HG02678 (cell line): Measurements from ENCODE around the gene LRRIQ3.
"Not testable (repeated sequence)": the region's sequence is repeated elsewhere in the genome, so short reads cannot be mapped to it uniquely, and the experiment has no call there.

Experiments
- ATAC-seq: cut with Tn5 transposase; IDR thresholded peaks from one replicate; pipeline ENCODE4 v1.9.1; 2021; ENCODE audit warnings: mild to moderate bottlenecking, moderate library complexity; ENCODE audit not compliant: unreplicated experiment

The LRRIQ3 gene, protein sequence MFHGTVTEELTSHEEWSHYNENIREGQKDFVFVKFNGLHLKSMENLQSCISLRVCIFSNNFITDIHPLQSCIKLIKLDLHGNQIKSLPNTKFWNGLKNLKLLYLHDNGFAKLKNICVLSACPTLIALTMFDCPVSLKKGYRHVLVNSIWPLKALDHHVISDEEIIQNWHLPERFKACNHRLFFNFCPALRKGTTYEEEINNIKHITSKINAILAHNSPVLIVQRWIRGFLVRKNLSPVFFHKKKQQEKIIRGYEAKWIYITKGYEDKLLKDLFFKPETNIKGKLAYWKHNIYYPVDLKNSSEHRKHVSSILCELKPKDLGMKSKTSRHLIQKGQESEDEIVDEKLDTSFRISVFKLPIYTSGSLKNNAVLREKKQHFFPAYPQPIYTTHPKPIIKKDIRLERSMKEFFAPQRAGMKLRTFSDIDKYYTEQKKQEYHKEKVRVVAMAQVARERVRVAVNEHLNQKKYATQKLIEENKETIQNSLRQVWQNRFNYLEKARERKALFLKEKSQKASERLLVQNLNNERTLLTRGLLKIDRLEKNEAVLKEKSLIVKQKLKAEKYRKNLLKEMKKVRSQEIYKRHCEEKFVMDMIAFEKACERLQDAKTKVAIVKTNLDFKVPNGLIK

DNA sequence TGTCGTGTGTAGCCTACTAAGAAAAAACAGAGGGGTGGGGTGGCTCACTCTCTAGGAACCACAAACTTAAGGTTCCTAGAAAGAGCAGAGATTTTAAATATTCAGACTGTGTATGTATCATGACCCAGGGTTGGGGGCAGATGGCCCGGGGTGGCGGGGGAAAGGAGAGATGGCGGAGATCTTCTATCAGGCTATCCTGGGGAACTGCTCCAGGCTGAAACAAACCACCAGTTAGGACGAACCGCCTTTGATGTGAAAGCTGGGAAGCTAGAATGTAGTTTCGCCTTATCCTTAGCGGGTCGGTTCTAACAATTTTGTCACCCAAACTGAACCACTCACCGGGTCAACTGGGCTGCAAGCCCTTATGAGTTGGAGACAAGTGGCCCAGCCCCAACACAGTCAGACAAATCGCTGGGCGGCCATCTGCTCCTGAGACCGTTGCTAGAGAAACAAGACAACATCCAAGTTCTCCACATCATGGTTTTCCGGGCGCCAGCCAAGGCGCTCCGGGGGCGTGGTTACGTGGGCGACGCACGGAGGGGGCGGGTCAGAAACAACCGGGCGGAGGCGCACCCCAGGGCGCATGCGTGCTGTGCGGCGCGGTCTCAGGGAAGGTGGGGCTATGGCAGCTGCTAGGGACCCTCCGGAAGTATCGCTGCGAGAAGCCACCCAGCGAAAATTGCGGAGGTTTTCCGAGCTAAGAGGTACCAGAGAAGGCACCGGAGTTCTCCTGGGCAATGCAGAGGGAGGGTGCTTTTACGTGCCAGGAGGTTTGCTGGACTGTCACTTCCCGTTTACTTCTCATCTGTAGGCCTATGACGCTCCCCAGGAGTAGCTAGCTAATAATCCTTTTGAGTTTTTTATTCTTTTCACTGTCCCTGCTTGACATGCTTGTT, at the start of gene LRRIQ3, which contains the start of gene FPGT:
Gene LRRIQ3, minus strand, starts transcription at position 520 of the 896 bp plus-strand sequence. CDS start 14,492 bp downstream, outside the sequence.
Gene FPGT, plus strand, starts transcription at position 586 of the 896 bp plus-strand sequence. Its CDS starts 37 bp downstream, at position 623.
- ATAC-seq, result peak; percentile 93

DNA sequence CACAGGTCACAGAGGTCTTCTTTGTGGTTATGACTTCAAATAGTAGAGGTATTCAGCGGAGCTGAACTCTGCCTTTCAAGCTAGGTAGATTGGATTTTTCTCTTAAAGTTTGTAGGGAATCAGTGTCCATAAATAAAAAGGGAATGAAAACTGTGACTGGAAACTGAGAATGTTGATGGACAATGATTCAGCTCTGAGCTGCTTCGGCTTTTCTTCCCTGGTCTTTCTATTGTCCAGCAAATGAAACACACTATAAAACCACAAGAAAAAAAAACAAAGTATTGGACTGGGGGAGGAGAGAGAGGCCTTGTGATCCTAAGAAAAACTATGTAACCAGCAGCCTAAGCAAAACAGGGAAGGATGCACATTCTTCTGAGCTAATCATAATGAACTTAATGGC, 48.3 kb upstream of the LRRIQ3 start:
- no peak for ATAC-seq

DNA sequence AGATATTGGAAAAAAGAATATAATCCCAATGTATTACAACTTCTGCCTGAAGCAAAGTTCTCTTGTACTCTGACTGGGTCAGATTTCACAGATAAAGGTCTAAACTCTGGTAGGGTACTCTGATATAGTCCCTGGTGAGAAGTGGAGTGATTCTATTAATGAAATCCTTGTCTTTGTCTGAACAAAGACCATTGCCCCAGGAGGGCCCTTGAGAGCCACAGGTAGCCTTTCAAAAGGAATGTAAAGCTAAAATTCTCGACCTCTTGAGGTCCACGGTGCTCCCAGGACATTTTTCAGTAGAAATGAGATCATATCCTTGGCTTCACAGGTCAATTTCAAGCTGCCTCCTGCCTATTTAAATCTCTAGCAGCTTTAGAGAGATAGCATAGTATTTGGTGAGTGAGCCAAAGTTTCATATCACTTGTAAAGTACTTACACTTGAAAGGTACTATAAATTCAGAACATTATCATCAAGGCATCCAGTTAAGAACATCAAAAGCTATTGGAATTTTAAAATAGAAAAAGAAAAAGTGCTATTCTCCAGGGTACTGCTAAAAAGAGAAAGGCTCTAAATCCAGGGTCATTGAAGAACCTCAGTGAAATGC, 47.3 kb upstream of the LRRIQ3 start:
- ATAC-seq, result no peak

DNA sequence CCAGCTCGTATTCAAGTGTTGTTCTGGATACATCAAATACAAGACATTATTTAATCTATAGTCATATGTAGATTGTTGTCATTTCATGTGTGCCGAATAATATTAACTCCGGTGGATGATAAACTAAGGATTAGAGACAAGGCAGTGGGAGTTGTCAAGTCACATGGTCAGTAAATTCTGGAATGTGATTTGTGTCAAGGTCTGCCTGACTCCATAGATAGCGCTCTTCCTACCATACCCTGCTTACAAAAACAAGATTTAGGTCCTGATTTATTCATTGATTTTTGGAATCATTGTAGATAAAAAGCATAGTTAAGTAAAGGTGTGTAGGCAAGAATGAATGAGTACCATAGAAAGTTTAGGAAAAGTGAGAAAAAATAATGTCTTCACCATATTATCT, 39.8 kb upstream of the LRRIQ3 start:
- no peak for ATAC-seq

DNA sequence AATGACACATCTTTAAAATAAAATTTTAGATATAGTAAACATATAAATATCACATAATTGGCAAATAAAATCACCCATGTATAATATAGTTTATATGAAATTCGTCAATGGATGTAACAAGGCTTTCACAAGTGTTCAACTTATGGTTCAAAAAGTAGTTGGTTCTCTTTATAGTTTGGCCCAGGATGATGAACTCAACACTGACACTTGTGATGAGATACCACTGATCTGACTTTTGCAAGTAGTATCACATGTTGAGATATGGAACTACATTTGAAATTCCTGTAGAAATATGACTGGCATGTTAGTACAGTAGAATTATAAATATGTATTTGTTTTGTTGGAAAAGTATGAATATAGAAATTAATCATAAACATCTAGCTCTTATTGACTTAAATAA, 39.1 kb upstream of the LRRIQ3 start:
- ATAC-seq, result no peak

DNA sequence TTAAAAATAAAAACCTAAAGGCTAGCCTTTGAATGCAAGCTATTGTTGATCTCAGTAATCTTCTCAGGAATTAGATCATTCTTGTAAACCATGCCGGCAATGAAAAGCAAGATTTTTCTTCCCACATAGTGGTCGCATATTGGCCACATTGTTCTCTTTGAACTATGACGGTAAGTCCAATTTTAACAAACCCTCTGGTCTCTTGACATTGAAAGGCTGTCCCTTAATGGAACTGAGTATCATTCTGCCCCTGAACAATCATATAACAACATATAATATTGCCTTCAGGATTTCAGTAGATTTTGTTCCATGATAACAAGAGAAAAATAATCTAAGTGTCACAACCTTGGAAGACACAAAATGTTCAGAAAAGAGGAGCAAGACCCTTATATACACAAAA, 38.5 kb upstream of the LRRIQ3 start:
- ATAC-seq, result no peak

DNA sequence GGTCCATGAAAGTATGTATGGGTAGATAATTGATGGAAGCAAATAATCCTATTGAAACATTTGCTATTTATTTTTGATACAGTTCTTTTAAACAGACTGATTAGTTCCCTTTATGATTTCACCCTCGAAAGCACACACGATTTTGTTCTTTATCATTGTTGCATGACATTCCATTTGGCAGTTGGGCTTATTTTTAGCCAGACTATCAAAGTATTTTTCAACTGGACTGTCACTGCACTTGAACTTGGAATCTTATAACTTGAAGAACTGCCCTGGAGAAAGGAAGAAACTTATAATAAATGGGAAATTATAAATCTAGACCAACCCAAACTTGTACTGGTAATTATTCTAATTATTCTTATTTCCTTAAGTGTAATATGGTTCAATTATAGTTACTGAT, 37.2 kb upstream of the LRRIQ3 start, which contains the start of gene TNNI3K:
Gene TNNI3K, plus strand, starts transcription at position 235 of the 400 bp plus-strand sequence. Its CDS starts 65 bp downstream, at position 300.
- no peak for ATAC-seq

DNA sequence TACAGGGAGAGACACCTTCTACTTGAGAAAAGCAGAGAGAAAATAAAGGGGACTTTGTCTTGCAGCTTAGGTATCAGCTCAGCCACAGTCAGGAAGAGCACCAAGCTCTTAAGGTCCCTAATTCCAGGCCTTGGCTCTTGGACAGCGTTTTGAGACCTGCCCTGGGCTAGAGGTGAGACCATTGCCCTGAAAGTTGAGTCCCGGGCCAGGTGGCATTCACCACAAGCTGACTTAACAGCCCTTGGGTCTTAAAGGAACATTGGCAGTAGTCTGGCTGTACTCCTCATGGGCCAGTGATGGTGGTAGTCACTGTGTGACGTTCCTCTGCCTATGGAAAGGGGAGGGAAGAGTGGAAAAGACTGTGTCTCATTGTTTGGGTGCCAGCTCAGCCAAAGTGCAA, 25.5 kb upstream of the LRRIQ3 start:
- ATAC-seq, result no peak

DNA sequence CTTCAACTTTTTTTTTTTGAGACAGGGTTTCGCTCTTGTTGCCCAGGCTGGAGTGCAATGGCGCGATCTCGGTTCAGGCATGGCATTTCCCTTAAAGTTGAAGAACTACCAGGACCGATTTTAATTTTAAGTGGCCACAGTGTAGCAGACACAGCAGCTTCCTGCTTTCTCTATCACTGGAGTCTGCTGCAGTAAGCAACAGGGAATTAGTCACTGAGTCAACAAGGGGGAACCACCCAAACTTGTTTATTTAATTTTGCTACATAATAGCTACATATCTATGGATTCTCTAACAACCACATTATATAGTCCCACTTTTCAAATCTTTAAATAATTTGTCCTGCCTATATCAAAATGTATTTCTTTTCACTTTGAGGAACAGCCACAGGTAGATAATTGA, 24.7 kb upstream of the LRRIQ3 start:
- no peak for ATAC-seq

DNA sequence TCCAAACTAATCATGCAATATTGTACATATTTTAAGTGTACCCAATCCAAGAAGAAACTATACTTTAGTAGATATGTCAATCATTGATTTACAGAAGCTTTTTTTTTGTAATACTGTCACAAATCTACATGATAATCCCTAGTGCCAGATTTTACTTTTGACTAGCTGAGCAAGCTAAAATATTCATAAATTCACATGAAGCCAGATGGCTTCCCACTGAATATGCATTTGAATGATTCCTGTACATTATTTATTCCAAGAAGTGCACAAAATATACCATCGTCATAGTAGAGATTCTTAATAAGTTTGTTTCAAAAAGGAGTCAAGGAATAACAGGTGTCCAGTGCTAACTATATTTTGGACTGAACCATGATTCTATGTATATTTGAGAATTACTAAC, 17.3 kb upstream of the LRRIQ3 start:
- no peak for ATAC-seq

DNA sequence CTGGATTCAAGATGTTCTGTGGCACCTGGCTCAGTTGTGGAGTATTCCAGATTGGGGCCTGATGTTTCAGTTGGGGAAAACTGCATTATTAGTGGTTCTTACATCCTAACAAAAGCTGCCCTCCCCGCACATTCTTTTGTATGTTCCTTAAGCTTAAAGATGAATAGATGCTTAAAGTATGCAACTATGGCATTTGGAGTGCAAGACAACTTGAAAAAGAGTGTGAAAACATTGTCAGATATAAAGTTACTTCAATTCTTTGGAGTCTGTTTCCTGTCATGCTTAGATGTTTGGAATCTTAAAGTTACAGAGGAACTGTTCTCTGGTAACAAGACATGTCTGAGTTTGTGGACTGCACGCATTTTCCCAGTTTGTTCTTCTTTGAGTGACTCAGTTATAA, 7.3 kb upstream of the LRRIQ3 start:
- no peak for ATAC-seq

DNA sequence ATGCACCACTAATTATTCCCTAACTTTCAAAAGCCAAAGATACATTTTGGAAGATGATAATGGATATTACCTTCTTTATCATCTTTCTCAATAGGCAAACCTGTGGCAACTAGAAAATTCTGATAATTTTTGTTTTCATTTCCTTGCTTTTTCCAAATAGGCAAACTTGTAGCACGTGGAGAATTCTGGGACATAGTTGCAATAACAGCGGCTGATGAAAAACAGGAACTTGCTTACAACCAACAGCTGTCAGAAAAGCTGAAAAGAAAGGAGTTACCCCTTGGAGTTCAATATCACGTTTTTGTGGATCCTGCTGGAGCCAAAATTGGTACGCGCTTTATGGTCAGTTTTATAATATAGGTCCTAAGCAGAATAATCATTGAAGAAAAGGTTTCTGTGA, 1.5 kb upstream of the LRRIQ3 start:
- no peak for ATAC-seq

DNA sequence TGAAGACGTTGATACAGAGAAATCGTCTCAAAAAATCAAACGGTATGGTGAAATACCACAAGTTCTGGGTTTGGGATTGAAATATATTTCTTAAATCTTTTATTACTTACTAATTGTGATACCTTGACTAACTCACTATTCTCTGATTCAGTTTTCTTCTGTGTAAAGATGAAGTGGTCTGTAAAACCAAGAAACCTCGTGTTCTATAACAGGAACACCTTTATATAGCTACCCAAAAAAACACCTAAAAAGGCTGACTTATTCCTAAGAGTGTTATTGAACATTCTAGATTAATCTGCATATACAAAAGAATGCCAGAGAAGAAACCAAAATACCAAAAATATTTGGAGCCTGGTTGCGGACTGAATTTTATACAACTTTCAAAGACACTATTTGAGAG, 721 bp downstream of the LRRIQ3 start:
- no peak for ATAC-seq

DNA sequence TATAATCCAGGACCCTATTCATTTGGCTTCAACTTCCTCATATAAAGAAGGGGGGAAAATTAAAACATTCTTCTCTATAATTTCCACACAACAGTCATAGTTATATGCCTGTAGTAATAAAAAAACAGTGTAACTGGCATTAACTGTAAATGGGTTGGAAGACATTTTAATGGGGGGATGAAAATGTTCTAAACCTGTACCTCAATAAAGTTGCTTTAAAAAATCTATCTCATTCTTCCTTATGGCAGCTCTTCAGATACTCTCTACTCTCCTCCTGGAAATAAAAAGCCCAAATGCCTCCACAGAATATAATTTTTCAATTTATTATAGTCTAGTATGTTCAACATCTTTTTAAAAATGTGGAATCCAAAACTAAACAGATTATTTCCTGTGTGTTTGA, 2.6 kb downstream of the LRRIQ3 start:
- ATAC-seq, result no peak

DNA sequence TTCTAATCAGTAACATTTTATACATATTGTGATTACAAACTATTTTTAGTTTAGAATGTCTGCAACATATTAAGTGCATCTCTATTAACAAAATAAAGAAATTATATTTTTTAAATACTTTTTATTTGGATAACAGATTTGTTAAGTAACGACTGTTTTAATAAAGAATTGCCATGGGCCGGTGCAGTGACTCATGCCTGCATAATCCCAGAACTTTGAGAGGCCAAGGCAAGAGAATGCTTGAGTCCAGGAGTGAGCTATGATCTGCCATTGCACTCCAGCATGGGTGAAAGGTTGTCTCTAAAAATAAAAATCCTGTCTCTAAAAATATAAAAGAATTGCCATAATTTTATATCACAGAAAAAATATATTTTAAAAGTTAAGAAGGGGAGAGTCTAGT, 4.1 kb downstream of the LRRIQ3 start:
- ATAC-seq, result no peak

DNA sequence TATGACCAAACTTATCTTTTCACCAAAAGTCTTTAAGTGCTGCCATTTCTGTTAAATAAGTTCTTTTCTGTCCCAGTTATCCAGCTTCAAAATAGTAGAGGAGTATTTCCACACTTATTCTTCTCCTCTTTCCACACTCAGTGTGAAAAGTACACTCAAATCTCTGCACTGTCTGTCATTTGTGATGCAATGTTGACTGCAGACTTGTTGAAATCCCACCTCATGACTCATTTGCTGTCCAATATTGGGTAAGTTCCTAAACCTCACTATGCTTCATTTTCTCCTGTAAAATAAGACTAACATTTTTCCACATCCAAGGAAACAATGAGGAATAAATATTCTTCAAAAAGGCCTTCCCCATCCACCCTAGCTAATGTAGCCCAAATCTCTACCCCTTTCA, 17.5 kb downstream of the LRRIQ3 start:
- no peak for ATAC-seq

DNA sequence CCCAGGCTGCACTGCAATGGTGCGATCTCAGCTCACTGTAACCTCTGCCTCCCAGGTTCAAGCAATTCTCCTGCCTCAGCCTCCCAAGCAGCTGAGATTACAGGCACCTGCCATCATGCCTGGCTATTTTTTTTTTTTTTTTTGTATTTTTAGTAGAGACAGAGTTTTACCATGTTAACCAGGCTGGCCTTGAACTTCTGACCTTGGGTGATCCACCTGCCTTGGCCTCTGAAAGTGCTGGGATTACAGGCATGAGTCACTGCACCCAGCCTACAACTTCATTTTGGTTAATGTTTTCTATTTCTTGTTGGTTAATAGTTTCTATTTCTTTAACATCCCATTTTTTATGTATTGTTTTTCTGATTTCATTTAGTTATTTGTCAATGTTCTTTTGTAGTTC, 23.6 kb downstream of the LRRIQ3 start:
- not testable (repeated sequence) for ATAC-seq

DNA sequence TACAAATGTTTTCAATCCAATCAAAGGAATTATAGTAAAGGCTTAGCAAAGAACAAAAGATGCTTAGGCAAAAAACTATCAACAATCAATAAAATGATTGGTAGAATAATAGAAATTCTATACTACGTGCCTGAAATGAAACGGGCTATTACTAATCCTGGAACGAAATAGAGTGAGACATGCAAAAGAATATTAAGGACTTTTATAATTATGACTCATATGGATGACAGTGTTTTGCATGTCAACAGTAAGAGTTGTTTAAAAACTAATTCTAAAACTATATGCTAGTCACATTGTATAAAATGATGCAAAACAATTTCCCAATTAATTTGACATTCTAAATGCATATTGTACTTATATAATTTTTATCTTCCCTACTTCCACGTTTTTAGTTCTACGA, 35.6 kb downstream of the LRRIQ3 start:
- no peak for ATAC-seq

DNA sequence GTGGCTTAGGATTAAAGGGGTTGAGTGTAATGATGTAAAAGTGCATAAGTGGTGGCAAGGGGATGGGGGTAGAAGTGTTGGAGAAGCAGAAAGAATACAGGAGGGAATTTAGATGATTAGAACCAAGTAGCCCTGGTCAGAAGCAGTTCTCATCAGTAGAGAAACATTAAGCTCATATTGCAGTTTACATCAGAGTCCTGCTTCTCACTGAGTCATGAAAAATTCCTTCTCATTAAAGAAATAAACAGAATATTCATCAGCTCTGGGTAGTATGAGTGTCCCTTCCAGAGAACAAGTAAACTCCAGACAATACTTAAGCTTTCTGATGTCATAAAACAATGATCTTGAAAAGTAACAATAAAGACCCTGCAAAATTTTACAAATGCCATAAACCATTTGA, 36.5 kb downstream of the LRRIQ3 start:
- no peak for ATAC-seq

DNA sequence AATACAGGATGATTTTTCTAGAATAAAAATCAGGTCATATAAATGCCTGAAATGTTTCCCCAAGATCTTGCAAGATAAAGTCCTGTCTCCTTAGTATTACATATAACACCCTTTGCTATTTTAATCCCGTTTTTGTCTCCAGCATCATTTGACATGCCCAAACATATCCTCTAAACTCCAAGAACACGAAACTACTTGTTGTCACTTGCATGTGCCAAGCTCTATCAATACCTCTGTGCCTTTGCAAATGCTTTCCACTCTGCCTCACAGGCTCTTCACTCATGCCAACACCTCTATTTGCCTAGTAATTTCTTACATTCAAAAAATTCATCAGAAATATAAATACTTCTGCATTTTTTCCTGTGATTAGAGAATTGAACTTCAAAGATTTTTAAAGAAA, 37.9 kb downstream of the LRRIQ3 start:
- no peak for ATAC-seq

DNA sequence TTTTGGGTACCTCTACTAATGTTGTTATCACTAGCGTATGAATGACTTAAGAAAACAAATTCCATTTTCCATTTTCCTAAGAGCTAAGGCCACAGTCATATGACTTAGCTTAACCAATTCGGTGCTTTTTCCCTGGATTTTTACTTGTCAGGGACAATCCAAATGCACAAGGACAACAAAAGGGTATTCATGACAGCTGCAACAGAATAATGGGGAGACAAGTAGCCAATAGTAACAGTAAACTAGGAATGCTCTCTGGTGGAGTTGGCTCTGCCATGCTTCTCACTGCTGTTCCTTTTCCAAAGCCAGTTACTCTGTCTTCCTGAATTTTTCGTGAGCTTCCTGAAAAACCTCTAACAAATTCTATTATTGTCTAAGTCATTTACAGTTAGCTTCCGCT, 52.9 kb downstream of the LRRIQ3 start:
- no peak for ATAC-seq
